GM19452 (cell line): ENCODE measurements around the gene NCAN.
"Not testable (repeated sequence)": the region's sequence is repeated elsewhere in the genome, so short reads cannot be mapped to it uniquely, and the experiment has no call there.

Experiments
- ATAC-seq: cut with Tn5 transposase; IDR thresholded peaks from one replicate; pipeline ENCODE4 v1.9.1; 2021; ENCODE audit not compliant: unreplicated experiment

The NCAN gene

GRCh38 chr19:19211499-19212420, at the start of gene NCAN:
Gene NCAN (plus strand): TSS chr19:19211958. CDS start chr19:19216954, 4,996 bp downstream.
- no peak for ATAC-seq

- ATAC-seq: no peak
These were observed 49.3 kb upstream of the NCAN start for GRCh38 chr19:19162495-19162894.

GRCh38 chr19:19165396-19165795, 46.4 kb upstream of the NCAN start:
- ATAC-seq: no peak

GRCh38 chr19:19167612-19168011, 44.1 kb upstream of the NCAN start:
- no peak for ATAC-seq

GRCh38 chr19:19169236-19170052, 42.3 kb upstream of the NCAN start:
- no peak for ATAC-seq

GRCh38 chr19:19170053-19170872, 41.5 kb upstream of the NCAN start, which contains the start of gene MEF2B:
Gene MEF2B (minus strand): TSS chr19:19170263. CDS start chr19:19150735, 19,528 bp downstream.
- ATAC-seq: peak; percentile 81

GRCh38 chr19:19170873-19171672, 40.7 kb upstream of the NCAN start:
- ATAC-seq: no peak

GRCh38 chr19:19171821-19172532, 39.8 kb upstream of the NCAN start:
- ATAC-seq: no peak

GRCh38 chr19:19173243-19173642, 38.5 kb upstream of the NCAN start:
- ATAC-seq: not testable (repeated sequence)

- no peak for ATAC-seq
These were observed 34.8 kb upstream of the NCAN start for GRCh38 chr19:19176950-19177349.

- no peak for ATAC-seq
These were observed 32.0 kb upstream of the NCAN start for GRCh38 chr19:19179548-19180441.

- no peak for ATAC-seq
These were observed 30.2 kb upstream of the NCAN start for GRCh38 chr19:19181488-19181998.

GRCh38 chr19:19185853-19186740, 25.7 kb upstream of the NCAN start:
- ATAC-seq: no peak

GRCh38 chr19:19186742-19187141, 25.0 kb upstream of the NCAN start:
- ATAC-seq: no peak

- ATAC-seq: no peak
These were observed 20.0 kb upstream of the NCAN start for GRCh38 chr19:19191768-19192077.

GRCh38 chr19:19192078-19192882, 19.5 kb upstream of the NCAN start, which contains the start of the genes BORCS8 and RFXANK:
Gene BORCS8 (minus strand): TSS chr19:19192152. CDS start chr19:19192117, 35 bp downstream.
Gene RFXANK (plus strand): TSS chr19:19192258. CDS start chr19:19193947, 1,689 bp downstream.
- peak; percentile 84 for ATAC-seq
